Vagina (tissue), 2 donors: Measurements from ENCODE around the gene PTGES. TPM values are rescaled to one million over a fixed set of nuclear protein-coding genes. Genes with fewer than 3 reads are reported as not detected.
"Not testable (repeated sequence)": the region's sequence is repeated elsewhere in the genome, so short reads cannot be mapped to it uniquely, and the experiment has no call there.

Source experiments
- DNase-seq, 2 donors: peaks; one replicate each; pipeline ENCODE4 v3.0.0-alpha.2; 2017; ENCODE audit errors: extremely low spot score in 2 of 2
- H3K27ac ChIP-seq: fragments of 200-600 bp; sonication (generic); one replicate; pipeline ENCODE4 v1.5.1; 2019
- H3K27me3 ChIP-seq: fragments of 200-600 bp; sonication (generic); one replicate; pipeline ENCODE4 v1.5.1; 2019
- H3K36me3 ChIP-seq, 2 donors: fragments of 200-600 bp; sonication (generic); one replicate each; pipeline ENCODE4 v1.5.1; 2017 to 2019
- H3K4me1 ChIP-seq: fragments of 200-600 bp; sonication (generic); one replicate; pipeline ENCODE4 v1.5.1; 2019
- H3K4me3 ChIP-seq, 2 donors: fragments of 200-600 bp; sonication (generic); 1 replicate in 1 of 2; 2 replicates in 1 of 2; pipeline ENCODE4 v1.5.1; 2016 to 2019
- H3K9me3 ChIP-seq: fragments of 200-600 bp; sonication (generic); one replicate; pipeline ENCODE4 v1.5.1; 2019
- CTCF ChIP-seq, 3 experiments: fragments of 450-650 bp in 2 of 3; fragments of 200-600 bp in 1 of 3; sonication (generic) in 1 of 3; IDR thresholded peaks; one replicate each; pipeline ENCODE4 v1.5.1; 2017 to 2019; ENCODE audit warnings: antibody characterized with exemption in 3 of 3, mild to moderate bottlenecking in 2 of 3, moderate library complexity in 2 of 3
- POLR2A ChIP-seq, 2 donors: fragments of 450-650 bp; IDR thresholded peaks; one replicate each; pipeline ENCODE4 v1.6.1; 2017; ENCODE audit warnings: antibody characterized with exemption in 2 of 2, mild to moderate bottlenecking in 2 of 2, moderate library complexity in 2 of 2
- POLR2AphosphoS5 ChIP-seq, 2 donors: sonication (generic); formaldehyde crosslinking; IDR thresholded peaks; one replicate each; pipeline ENCODE4 v1.9.0; 2017; ENCODE audit warnings: antibody characterized with exemption in 2 of 2, mild to moderate bottlenecking in 2 of 2, low read depth in 1 of 2; ENCODE audit not compliant: insufficient read depth in 1 of 2
- intact Hi-C: fragments of 100-400 bp; cut with DNase I; formaldehyde crosslinking; loops from one replicate; pipeline ENCODE4 v1.15.1; 2023
- total RNA-seq: library from RNA; depleted of rRNA; stranded (reverse); fragments of >200 nt; gene quantifications from one replicate; pipeline ENCODE4 v1.2.3, GENCODE V29; 2016

The PTGES gene
- total RNA-seq, 1 donor from 2014 or later, result 18.9 TPM

GRCh38 chr9:129750013-129750638 lies 2.7 kb downstream of the PTGES start:
- TF ChIP-seq CTCF (IDR thresholded peaks at IDR 0.05), result no peak
- Histone ChIP-seq H3K27ac (peak overlapping the region; percentile 24), H3K4me3 (no peak overlapping the region), H3K27me3 (no peaks in the 10 kb centered on the region), H3K9me3 (no peaks in the 10 kb centered on the region), H3K4me1 (peaks cover 34% of the 10 kb centered on the region), H3K36me3 (no peaks in the 10 kb centered on the region)
- intact Hi-C loops, result no loop called here
- no peak for DNase-seq

GRCh38 chr9:129749575-129749974 lies 3.3 kb downstream of the PTGES start:
- Histone ChIP-seq H3K27me3 (no peaks in the 10 kb centered on the region), H3K27ac (no peak overlapping the region), H3K4me3 (no peak overlapping the region), H3K36me3 (no peaks in the 10 kb centered on the region), H3K4me1 (peaks cover 34% of the 10 kb centered on the region), H3K9me3 (no peaks in the 10 kb centered on the region)
- no peak for TF ChIP-seq POLR2A (IDR thresholded peaks at IDR 0.05)
- no peak for TF ChIP-seq POLR2AphosphoS5 (IDR thresholded peaks at IDR 0.05; ENCODE audit: insufficient read depth in 1 of 2, low read depth in 1 of 2)
- no peak for TF ChIP-seq CTCF (IDR thresholded peaks at IDR 0.05)
- intact Hi-C loops, result no loop called here
- no peak for DNase-seq

GRCh38 chr9:129749052-129749451 lies 3.8 kb downstream of the PTGES start:
- intact Hi-C loops, result not testable (repeated sequence)

GRCh38 chr9:129748249-129748648 lies 4.6 kb downstream of the PTGES start:
- no peaks in the 10 kb centered on the region for H3K9me3 ChIP-seq
- no peak overlapping the region for H3K27ac ChIP-seq
- H3K4me1 ChIP-seq, result peaks cover 30% of the 10 kb centered on the region
- no peaks in the 10 kb centered on the region for H3K27me3 ChIP-seq
- no peak for TF ChIP-seq POLR2AphosphoS5 (IDR thresholded peaks at IDR 0.05; ENCODE audit: insufficient read depth in 1 of 2, low read depth in 1 of 2)
- no peak for TF ChIP-seq POLR2A (IDR thresholded peaks at IDR 0.05)
- no peak for TF ChIP-seq CTCF (IDR thresholded peaks at IDR 0.05)
- no peak for DNase-seq
- H3K4me3 ChIP-seq, result no peak overlapping the region
- H3K36me3 ChIP-seq, result no peaks in the 10 kb centered on the region
- intact Hi-C loops, result no loop called here

More at GRCh38 chr9:129749052-129749451, 3.8 kb downstream of the PTGES start:
- not testable (repeated sequence) for H3K27ac ChIP-seq, H3K27me3 ChIP-seq, DNase-seq, H3K36me3 ChIP-seq, H3K9me3 ChIP-seq, H3K4me3 ChIP-seq
- peaks cover 34% of the 10 kb centered on the region for H3K4me1 ChIP-seq

GRCh38 chr9:129746092-129746777 lies 6.6 kb downstream of the PTGES start:
- H3K9me3 ChIP-seq, result no peaks in the 10 kb centered on the region
- H3K4me1 ChIP-seq, result peaks cover 10% of the 10 kb centered on the region
- intact Hi-C loops, result no loop called here
- no peaks in the 10 kb centered on the region for H3K27me3 ChIP-seq
- H3K36me3 ChIP-seq, result no peaks in the 10 kb centered on the region
- no peak overlapping the region for H3K27ac ChIP-seq
- DNase-seq, result no peak
- no peak overlapping the region for H3K4me3 ChIP-seq
- TF ChIP-seq CTCF (IDR thresholded peaks at IDR 0.05) (no peak), POLR2A (IDR thresholded peaks at IDR 0.05) (no peak)
